Stimulated activated CD4-positive, alpha-beta T cell treated with anti-CD3 and anti-CD28 coated beads, TNF-alpha, amount 100 ng/mL, for 4 hours (primary cell): ENCODE results near the gene HOXD9.

ENCODE experiments used
- DNase-seq, 3 experiments: peaks; one replicate each; pipeline ENCODE4 v3.0.0-alpha.2; 2020; ENCODE audit warnings: low read depth in 3 of 3

Gene HOXD9

GRCh38 chr2:176085861-176086771 is 36.4 kb upstream of the HOXD9 start:
- no peak for DNase-seq

DNA sequence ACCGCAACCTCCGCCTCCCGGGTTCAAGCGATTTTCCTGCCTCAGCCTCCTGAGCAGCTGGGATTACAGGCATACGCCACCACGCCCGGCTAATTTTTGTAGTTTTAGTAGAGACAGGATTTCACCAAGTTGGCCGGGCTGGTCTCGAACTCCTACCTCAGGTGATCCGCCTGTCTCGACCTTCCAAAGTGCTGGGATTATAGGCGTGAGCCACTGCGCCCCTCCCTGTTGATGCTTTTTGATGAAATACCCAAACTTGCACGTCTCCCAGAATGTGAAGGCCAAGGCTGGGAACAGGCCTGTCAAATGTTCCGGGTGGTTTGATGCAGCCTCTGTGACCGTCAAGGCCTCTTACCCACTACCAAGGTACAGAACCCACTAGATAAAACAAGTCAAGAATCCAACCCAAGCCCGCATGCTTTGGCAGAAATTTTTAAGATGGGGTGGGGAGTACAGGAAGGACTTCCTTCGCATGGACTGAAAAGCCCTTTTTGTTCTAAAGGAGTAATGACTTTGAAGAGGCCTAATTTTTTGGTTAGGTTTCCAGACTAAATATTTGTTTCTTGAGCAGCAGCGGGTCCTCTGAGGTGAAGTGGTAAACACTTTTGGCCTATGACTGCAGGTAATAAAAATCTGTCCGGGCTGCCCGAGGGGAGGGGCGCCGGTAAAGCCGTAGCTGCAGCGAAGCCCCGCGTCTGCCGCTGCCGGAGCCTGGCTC is 35.0 kb upstream of the HOXD9 start:
- DNase-seq, result no peak

GRCh38 chr2:176088048-176088936 is 34.2 kb upstream of the HOXD9 start:
- DNase-seq, result no peak

DNA sequence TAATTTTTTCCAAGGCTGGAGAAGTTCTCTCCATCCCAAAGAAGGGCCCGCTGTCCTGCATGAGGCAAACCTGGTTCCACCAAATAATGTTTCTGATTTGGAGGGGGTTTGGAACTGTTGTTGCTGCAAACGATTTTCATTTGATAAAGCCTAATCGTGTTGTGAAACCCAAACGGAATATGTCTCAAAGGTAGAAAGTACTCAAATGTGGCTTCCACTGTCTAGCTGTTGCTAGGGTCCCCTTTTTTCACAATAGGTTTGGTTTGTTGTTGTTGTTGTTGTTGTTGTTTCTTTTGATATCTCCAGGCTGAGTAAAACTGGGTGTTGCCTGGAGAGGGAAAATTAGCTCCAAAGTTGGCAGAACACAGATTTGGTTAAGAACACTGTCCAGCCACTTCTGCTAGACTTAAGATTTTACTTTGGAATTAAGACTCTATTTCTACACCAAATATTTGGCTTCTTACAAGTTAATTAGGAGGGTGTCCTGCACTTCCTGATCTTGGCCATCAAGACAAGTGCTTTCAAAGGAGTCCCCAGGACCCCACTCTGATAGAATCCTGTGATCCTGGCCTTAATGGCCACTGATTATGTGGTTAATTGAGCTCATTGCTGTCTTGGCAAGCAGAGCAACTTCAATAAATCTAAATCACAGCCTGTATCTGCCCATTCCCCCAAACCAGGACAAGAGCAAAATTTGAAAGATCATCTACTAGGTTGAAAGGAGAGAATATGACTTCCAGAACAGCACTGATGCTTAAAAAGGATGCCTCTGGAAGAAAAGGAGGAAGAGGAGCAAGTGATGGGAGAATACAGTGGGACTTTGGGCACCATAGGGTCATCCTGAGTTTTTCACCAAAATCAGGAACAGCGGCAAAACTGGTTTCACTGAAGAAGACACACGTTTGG is 33.3 kb upstream of the HOXD9 start:
- DNase-seq, result no peak

DNA sequence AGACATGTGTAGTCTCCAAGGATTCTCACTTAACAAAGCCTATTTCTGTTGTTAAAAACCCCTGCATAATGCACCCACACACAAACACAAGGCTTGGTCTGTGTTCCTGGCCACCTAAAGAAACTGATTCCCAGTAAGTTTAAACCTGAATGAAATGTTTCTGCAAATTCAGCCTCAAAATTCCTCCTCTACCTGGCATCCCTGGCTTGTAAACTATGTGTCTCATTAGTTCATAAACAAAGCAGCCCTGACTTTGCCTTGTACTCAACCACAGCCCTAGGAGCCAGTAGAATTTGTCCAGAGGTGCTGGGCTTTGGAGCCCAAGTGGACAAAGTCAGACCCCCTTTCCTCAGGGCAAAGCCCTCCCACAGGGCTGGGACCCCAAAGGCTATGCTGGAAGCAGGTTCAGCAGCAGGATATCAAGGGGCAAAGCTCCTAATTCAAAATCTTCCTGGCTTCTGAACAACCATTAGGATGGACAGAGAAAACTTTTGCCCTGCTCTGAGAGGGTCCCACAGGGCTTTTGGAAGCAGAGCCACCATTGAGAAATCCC is 32.6 kb upstream of the HOXD9 start:
- DNase-seq, result no peak

DNA sequence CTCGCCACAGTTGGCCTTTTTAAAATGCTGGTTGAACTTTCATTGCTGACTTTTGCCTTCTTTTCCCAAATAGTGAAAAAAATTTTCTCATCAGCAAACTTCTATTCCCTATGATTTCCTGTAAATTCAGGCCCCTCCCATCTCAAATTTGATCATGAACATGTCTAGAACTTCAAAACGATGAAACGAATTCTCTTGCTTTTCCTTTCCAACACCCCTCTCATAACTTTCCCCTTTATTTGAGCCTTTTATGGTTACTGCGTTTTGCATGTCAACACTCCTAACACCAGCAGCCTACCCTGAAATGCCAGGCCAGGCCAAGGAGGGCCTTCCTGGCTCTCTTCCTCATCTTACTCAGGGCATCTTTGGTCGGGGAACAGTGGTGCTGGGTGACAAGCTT is 31.7 kb upstream of the HOXD9 start:
- DNase-seq, result no peak

DNA sequence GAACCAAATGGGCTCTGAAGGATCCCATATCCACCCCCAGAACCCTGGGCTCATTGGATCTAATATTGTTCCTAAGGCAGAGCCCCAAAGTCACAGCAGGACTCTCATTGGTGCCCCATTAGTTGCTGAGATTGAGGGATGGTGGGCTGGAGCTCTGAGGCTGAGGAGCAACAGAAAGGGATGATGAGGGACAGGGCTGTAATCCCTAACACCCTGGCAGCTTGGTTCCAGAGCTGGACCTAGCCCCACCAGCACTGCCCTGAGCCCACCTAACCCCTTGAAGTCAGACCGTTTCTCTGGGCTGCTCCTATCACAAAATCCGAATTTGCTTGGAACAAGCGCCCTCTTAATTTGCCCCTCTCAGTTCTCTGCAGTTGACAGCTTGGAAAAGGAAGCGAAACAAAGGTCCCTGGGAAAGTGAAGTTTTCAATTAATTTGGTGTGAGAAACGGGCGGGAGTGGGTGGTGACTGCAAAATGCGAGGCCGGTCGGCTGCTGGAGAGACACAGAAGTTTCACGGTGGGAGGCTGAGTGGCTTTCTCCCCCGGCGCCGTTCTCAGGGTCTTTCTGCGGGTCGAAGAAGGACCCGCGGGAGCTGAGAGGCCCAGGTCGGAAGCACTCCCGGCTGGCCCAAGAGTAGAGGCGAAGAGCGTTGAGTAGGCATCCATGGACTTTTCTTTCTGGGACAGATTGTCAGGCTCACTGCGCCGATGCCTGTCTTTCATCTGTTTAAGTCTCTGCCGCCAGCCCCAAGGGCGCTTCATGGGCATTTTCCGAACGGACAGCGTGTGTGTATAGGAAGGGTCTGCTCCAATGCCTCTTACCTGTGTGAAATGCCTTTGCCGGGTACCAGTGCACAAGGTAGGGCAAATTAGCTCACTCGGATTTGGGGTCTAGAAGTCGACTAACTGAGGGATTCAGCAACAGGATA is 30.9 kb upstream of the HOXD9 start:
- DNase-seq, result no peak

DNA sequence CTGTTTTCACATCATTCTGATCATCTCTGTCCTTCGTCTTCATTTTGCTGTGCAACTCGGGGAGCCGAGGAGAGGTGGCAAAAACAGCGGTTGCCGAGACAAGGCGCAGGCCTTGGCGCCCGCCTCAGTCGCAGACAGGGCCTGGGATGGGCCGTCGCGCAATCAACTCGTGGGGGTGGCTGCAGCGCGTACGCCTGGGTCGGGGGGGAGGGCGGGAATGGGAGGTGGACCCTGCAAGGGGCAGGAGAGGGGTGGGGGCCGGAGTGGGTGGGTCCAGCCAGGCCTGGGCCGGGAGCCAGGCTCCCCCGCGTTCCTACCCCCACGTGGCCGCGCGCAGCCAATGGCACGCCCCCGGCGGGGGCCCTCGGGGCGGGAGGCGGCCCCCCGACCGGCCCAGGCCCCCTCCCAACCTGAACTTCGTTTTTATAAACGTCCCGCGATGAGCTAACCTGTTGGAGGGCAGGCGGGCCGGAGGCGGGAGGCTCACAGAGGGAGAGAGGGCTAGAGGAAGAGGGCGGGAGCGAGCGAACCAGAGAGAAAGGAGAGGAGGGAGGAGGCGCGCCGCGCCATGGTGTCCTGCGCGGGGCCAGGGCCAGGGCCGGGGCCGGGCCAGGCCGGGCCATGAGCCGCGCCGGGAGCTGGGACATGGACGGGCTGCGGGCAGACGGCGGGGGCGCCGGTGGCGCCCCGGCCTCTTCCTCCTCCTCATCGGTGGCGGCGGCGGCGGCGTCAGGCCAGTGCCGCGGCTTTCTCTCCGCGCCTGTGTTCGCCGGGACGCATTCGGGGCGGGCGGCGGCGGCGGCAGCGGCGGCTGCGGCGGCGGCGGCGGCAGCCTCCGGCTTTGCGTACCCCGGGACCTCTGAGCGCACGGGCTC is 30.0 kb upstream of the HOXD9 start, which contains the start of gene HOXD13:
TSS of gene HOXD13 (plus strand) at position 452 of the 875 bp plus-strand sequence. CDS start at position 622, 170 bp downstream.
- no peak for DNase-seq

GRCh38 chr2:176093145-176093897 is 29.2 kb upstream of the HOXD9 start:
- DNase-seq, result no peak

DNA sequence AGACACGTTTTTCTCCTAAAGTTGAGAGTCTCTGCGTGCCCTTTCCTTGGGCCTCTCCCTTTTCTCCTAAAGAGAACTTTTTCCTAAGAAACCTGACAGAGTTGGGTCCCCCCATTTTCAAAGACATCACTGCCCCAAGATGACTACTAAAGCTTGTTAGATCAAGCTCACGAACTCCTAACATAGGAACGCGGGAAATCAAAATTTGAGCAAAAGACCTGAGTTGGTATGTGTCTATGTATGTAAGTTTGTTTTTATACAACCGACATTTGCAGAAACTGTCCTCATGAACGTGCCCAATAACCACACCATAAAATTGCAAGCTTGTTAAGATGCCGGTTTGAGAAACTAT is 28.6 kb upstream of the HOXD9 start:
- no peak for DNase-seq

DNA sequence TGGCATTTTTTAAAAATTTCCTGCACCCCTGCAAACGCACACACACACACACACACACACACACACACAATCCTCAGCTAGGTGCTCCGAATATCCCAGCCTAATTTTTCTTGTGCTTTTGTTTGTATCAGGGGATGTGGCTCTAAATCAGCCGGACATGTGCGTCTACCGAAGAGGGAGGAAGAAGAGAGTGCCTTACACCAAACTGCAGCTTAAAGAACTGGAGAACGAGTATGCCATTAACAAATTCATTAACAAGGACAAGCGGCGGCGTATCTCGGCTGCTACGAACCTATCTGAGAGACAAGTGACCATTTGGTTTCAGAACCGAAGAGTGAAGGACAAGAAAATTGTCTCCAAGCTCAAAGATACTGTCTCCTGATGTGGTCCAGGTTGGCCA is 28.2 kb upstream of the HOXD9 start:
- DNase-seq, result no peak

DNA sequence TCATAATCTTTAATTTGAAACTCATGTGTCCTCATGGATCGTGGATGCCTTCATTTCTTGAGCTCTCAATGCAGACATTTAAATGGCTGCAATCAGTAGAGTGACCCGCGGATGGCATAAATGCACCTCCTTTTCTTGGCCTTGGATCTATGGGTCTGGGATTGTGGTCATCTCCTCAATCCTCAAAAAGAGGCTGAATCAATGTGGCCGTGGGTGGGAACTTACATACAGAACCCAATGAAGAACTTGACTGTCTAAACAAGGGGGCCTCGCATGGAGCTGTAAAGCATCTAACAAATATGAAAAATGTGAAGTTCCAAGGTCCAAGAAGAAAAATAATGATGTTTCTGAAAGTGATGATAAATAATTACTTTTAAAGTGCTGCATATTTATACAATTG is 27.1 kb upstream of the HOXD9 start:
- DNase-seq, result no peak

GRCh38 chr2:176096243-176096985 is 26.1 kb upstream of the HOXD9 start:
- DNase-seq, result no peak

DNA sequence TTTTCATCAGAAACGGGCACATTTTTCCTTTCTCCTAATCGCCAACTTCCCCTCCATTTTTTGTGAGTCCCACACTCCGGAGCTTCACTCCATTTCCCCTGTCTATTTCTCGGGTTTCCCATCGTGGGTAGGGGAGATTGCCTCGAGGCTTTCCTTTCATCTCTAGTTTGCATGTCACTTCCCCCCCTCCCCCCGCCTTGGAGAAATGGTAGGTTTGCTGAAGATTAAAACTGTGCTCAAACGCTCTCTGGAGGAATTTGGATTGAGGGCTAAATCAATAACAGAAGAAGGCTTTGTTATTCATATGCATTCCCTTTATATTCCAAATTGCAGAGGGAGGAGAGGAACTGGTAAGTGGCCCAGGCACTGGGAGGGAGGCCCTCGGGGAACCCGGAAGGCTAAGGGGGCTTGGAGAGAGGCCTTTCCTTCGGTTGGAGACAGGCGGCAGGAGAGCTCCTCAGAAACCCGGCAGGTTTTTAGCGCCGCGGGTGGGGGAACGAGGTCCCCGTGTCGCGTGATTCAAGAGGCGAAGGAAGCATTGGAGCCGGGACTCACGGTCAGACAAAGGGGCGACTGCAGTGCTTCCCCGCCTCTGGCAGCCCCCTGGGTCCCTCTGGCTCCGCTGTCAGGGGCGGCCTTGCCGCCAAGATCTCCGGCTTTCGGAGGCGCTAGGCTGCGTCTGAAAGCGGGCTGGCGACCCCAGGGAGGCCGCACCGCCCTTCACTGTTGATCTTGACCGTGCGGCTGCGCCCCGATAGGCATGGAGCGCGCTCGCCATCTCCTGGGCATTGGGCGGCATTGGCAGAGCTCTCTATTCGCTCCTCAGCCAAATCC is 25.3 kb upstream of the HOXD9 start:
- DNase-seq, result peak; percentile 10 to 45 (median 37)

GRCh38 chr2:176097820-176098365 is 24.6 kb upstream of the HOXD9 start:
- no peak for DNase-seq
